GM21723 (cell line): ENCODE data around the gene PRKCQ.
A peak's percentile ranks its signal among the peaks of the same experiment; 100 is the strongest.

ENCODE experiments used
- ATAC-seq: cut with Tn5 transposase; IDR thresholded peaks from one replicate; pipeline ENCODE4 v1.9.1; 2021; ENCODE audit warnings: mild to moderate bottlenecking, moderate library complexity; ENCODE audit not compliant: unreplicated experiment

PRKCQ gene

DNA sequence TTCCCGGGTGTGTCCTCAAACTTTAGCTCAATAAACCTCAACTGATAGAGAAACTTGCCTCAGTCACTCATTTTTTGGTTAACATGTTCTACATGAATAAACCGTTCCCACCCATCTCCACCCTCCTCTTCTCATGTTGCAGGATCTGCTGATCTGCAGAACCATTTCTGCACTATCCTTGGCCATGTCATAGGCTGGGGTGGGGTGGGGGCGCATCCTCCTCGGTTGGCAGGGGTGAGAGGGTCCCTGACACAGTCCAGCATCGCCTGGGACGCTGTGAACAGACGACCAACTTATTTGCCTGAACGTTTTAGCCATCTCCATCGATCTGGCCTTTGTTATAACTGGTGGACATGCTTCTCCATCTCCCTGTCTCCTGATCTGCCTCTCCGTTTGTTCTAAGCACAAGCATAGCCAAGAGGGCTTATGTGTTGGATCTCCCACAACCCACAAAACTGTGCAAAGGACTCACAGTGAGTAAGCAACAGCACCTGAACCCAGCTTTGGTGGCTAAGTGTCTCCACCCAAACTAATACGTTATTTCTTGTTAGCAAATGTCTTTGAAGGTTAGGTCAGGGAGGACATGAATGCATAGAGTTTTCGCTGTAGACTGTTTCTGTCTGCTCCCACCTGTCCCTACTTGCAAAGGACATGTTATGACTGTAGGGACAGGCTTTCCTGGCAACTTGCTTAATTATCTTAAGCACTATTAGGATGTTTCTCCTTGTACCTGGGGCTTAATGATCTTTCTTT lies 51.7 kb downstream of the PRKCQ start:
- no peak for ATAC-seq

DNA sequence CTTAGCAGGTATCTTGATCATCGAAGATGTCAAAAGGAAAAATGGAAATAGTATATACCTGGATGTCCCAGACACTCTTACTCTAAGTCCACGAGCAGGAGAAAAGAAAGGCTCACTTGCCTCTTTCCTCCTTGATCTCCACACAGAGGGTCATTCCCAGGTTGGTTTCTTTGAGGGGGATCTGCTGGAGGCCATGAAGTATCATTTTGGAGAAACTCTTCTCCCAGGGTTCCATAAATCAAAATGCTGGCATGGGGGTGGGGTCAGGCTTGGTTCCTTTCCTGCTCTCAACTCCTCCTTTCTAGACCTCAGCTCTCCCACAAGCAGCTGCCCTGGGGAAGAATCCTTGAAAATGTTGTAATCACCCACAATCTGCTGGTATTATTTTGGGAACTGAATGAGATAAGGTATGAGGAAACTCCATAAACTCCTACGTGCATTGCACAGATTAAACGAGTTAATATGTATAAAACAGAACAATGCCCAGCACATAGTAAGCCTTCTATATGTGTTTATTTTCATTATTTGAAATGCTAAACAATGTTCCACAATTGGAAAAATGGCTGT lies 54.4 kb downstream of the PRKCQ start:
- no peak for ATAC-seq

GRCh38 chr10:6522230-6522629 lies 57.8 kb downstream of the PRKCQ start:
- no peak for ATAC-seq

- no peak for ATAC-seq
These were observed 59.9 kb downstream of the PRKCQ start for GRCh38 chr10:6520138-6520537.

DNA sequence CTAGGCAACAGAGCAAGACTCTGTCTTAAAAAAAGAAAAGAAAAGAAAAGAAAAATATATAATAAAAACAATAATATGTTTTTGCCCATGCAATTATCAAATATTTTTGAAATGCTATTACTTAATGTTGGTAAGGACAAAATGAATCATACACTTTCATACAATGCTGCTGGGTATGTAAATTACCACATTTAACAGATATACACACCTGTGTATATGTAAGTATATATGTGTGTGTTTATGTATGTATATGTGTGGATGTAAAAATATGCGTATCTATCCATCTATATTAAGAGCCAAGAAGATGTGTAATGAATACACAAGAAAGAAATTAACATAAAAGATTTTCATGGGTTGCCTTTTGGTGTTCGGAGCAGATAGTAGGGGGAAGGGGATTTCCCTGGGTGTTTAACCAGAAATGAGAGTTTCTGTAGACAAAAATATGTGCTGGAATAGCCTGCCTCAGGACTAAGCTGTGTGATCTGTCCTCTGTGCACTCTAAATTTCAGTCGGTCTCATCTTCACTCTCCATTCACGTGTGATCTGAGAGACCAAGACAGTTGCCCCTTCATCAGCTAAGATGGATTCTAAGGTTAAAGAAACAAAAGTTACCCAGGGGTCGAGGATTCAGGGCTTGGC lies 61.2 kb downstream of the PRKCQ start:
- no peak for ATAC-seq

DNA sequence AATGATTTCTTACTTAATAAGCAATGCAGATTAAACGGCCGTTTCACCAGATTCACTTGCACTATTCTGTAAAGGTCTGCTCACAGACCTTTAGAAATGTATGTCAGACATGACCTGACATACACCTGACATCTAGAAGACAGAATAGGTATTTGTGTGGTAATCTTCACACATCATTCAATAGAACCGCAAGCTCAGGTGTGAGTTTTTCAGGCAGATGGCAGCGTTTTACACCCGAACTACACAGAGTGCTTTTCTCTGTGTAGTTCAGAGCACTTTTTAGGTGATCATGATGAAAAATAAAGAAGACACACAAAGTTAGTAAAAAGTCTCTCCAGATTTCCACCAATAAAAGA lies 63.2 kb downstream of the PRKCQ start:
- ATAC-seq = no peak

- no peak for ATAC-seq
These were observed 63.7 kb downstream of the PRKCQ start for GRCh38 chr10:6516281-6516928.

GRCh38 chr10:6514844-6515780 lies 65.0 kb downstream of the PRKCQ start:
- ATAC-seq = no peak

GRCh38 chr10:6514180-6514579 lies 65.9 kb downstream of the PRKCQ start:
- no peak for ATAC-seq

GRCh38 chr10:6513476-6513875 lies 66.6 kb downstream of the PRKCQ start:
- ATAC-seq = no peak

DNA sequence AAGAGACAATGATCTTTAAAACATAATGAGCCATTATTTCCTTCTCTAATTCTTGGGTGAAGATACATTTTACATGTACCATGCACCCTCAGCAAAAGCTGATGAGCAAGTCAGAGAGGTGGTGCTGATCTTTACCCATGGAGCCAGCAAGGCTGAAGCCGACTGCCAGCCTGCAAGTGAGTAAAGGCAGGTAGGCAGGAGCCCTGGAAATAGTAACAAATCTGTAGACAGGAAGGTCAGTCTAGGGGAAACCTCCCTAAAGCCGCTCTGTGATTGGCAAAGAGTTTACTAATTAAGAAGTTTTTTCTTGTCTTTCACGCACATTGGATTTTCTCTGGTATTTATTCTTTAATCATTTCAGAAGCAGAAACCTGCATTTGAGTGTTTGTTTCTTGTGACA lies 67.9 kb downstream of the PRKCQ start:
- ATAC-seq = no peak

DNA sequence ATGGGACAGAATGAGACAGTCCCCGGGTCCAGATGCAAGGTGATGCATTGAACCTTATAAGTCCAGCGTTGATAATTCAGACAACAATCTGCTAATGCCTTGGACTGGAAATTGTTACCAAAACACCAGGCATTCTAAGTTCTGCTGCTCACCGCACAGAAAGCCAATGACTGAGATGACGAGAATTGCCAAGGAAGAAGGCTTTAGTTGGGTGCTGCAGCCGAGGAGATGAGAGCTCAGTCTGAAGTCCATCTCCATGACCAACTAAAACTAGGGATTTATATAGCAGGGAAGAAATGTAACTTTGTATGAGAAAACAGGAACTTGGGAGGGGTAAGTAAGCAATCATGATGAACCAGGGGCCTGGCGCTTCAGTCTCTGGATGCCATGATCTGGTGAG lies 68.7 kb downstream of the PRKCQ start:
- no peak for ATAC-seq

GRCh38 chr10:6507311-6507710 lies 72.8 kb downstream of the PRKCQ start:
- ATAC-seq = peak; percentile 79

GRCh38 chr10:6505300-6505699 lies 74.8 kb downstream of the PRKCQ start:
- ATAC-seq = no peak

DNA sequence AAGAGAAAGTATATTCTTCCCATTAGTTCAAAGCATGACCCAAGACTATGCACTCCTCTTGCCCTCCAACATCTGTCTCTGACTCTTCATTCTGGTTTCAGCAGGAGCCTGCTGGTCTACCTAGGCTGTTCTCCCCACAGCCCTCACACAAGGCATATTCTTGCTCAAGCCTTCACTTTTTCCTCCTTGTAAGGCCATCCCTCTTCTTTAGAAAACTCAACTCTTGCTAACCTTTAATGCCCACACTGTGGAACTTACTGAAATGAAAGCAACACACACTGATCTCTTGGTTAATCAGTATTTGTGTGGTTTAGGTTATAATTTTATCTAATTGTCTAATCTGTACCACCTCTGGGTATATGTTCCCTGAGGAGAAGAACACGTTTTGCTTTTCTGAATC lies 75.8 kb downstream of the PRKCQ start:
- no peak for ATAC-seq

DNA sequence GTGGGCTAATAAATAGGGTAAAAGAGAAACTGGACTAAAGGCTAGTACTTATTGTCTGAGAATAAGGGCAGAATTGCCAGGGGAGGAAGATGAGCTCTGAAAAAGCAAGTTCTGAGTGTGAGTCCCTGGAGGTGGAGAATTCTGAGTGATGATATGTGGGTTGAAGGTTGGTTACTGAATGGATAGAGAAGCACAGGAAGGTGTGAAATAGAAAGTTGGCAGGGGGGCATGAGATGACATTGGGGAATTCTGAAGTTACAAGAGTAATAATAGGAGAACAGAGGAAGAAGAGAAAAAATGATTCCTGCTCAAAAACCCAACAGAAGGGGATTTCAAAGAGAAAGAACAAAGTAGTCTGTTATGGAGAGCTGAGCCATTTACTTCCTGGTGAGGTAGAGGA lies 76.9 kb downstream of the PRKCQ start:
- ATAC-seq = no peak

GRCh38 chr10:6501931-6502330 lies 78.1 kb downstream of the PRKCQ start:
- no peak for ATAC-seq

DNA sequence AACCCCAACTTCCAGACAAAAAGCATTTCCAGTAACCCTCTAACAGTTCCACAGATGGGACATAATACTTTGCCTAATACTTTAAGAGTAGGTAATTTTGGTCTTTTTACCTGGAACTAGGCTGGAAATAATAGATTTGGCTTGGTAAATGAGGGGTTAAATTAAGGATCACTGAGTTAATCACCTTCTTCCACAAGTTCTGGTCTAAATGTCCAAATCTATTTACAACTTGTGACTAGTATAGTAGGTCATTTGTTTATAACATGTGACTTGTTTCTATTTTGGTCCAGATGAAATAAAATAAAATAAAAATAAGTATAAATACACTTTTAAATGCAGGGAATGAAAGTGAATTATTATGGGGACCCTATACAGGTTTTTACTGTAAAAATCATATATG lies 80.1 kb downstream of the PRKCQ start:
- no peak for ATAC-seq

GRCh38 chr10:6498771-6499170 lies 81.3 kb downstream of the PRKCQ start:
- ATAC-seq = no peak

GRCh38 chr10:6497620-6498019 lies 82.5 kb downstream of the PRKCQ start:
- no peak for ATAC-seq
